ENCODE data around the gene NFATC2. TPM values are rescaled to one million over a fixed set of nuclear protein-coding genes. Genes with fewer than 3 reads are reported as not detected.

Gene NFATC2
- total RNA-seq, 1 donor from 2014 or later: 46.0 TPM

DNA sequence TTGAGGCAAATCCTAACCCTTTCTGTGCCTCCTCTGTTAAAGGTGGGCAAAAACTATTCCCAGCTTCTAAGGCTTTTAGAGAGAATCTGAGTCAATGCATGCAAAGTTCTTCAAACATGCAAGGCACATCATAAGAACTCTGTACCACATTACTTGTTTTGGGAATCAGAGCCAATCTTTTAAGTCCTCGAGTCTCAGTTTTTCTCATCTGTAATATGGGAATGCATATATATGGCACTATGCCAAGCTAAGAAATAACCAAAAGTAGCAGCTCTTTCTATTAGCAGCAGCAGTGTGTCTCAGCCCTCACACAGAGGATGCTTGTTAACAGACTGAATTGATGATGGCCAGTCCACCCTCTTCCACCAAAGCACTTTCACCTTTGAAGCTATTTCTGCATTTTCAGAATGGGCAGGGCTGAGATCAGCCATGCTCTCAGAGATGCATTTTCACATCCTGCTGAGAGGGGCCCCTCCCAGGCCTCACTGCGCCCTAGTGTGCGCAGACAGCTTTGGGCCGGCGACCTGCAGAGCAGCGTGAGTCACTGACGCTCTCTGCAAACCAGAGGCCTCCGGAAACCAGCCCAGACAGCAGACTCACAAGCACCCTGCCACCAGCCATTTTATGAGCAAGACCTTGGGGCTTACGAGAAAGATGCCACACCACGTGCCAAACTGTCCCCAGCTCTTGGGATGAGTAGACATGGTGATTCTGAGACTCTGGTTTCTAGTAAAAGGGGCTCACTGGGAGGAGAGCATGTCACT is 138.0 kb downstream of the NFATC2 start:
- CTCF ChIA-PET: interaction anchor here (1.1 to 2.3 kb wide), 6 partner anchors 8 to 190 kb away, joined by 3 to 14 read pairs (median 6); no protein-coding TSS in a partner anchor
- peaks cover 4% of the 10 kb centered on the region for H3K9me3 Mint-ChIP-seq
- H3K27ac Mint-ChIP-seq: peak overlapping the region; percentile 99
- peak; percentile 69 for DNase-seq
- ATAC-seq (ENCODE audit: low read depth): peak; percentile 80
- intact Hi-C loops (cut with micrococcal nuclease): loop anchor here (1.0 to 10.0 kb wide), 8 partner anchors 10 to 788 kb away; partner anchors contain the start of genes NFATC2 and ZFP64
- H3K36me3 Mint-ChIP-seq (ENCODE audit: low read depth): peaks cover 63% of the 10 kb centered on the region
- H3K4me3 Mint-ChIP-seq: peak overlapping the region; percentile 56
- peaks cover 84% of the 10 kb centered on the region for H3K4me1 Mint-ChIP-seq
- H3K27me3 Mint-ChIP-seq: no peaks in the 10 kb centered on the region
- POLR2A ChIA-PET: interaction anchor here (0.7 to 2.1 kb wide), 19 partner anchors 10 to 473 kb away, joined by 3 to 23 read pairs (median 5); partner anchors contain the start of genes DPM1, MOCS3 and NFATC2
- no peak for TF ChIP-seq CTCF (IDR thresholded peaks at IDR 0.05)

- Mint-ChIP-seq H3K4me1 (peaks cover 87% of the 10 kb centered on the region), H3K27me3 (no peaks in the 10 kb centered on the region), H3K9me3 (peaks cover 2% of the 10 kb centered on the region), H3K27ac (peak overlapping the region; percentile 99), H3K36me3 (ENCODE audit: low read depth) (peaks cover 59% of the 10 kb centered on the region), H3K4me3 (no peak overlapping the region)
- TF ChIP-seq CTCF (IDR thresholded peaks at IDR 0.05): no peak
- POLR2A ChIA-PET: interaction anchor here (0.7 to 2.1 kb wide), 14 partner anchors 11 to 151 kb away, joined by 3 to 23 read pairs (median 8); partner anchors contain the start of gene NFATC2
- no peak for DNase-seq
- intact Hi-C loops (cut with micrococcal nuclease): loop anchor here (1.0 to 10.0 kb wide), 8 partner anchors 11 to 789 kb away; partner anchors contain the start of genes NFATC2 and ZFP64
- CTCF ChIA-PET: interaction anchor here (1.1 to 2.3 kb wide), 6 partner anchors 9 to 191 kb away, joined by 3 to 14 read pairs (median 6); no protein-coding TSS in a partner anchor
- no peak for ATAC-seq (ENCODE audit: low read depth)
Measured at GRCh38 chr20:51403466-51404220, 138.9 kb downstream of the NFATC2 start.

DNA sequence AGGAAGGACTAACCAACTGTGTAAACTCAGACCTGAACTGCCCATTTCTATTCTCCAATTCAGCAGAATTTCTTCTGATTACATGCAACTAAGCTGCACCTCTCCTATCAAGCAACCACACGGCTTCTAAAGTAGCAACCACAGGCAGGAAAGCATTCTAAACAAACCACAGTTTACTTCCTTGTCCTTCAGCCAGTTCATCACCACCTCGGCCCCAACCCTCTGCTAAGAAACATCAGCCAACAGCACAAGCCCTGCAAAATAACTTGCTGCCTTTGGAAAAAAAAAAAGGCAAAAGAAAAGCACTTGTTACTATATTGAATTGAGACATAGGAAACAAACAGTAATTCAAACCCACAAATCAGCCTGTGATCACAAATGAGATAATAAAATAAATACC is 140.3 kb downstream of the NFATC2 start:
- peaks cover 2% of the 10 kb centered on the region for H3K9me3 Mint-ChIP-seq

GRCh38 chr20:51401496-51401895 is 141.0 kb downstream of the NFATC2 start:
- no peak for TF ChIP-seq CTCF (IDR thresholded peaks at IDR 0.05)
- Mint-ChIP-seq H3K27me3 (no peaks in the 10 kb centered on the region), H3K4me1 (peaks cover 79% of the 10 kb centered on the region), H3K27ac (peak overlapping the region; percentile 99), H3K36me3 (ENCODE audit: low read depth) (peaks cover 63% of the 10 kb centered on the region), H3K9me3 (peaks cover 2% of the 10 kb centered on the region), H3K4me3 (no peak overlapping the region)
- ChIA-PET CTCF (interaction anchor here (2.1 to 2.3 kb wide), 2 partner anchors 16 to 141 kb away, joined by 5 to 13 read pairs; partner anchors contain the start of gene NFATC2), POLR2A (interaction anchor here (1.1 to 3.4 kb wide), 9 partner anchors 9 to 140 kb away, joined by 3 to 27 read pairs (median 10); partner anchors contain the start of gene NFATC2)
- DNase-seq (no peak), ATAC-seq (ENCODE audit: low read depth) (no peak)
- intact Hi-C loops (cut with micrococcal nuclease): loop anchor here (2.0 to 10.0 kb wide), 4 partner anchors 41 to 791 kb away; partner anchors contain the start of gene ZFP64

More for the DNA sequence above, 140.3 kb downstream of the NFATC2 start:
- ATAC-seq (ENCODE audit: low read depth) (no peak), DNase-seq (no peak)
- Mint-ChIP-seq H3K36me3 (ENCODE audit: low read depth) (peaks cover 63% of the 10 kb centered on the region), H3K27me3 (no peaks in the 10 kb centered on the region), H3K4me3 (peak overlapping the region; percentile 39), H3K4me1 (peaks cover 86% of the 10 kb centered on the region), H3K27ac (peak overlapping the region; percentile 99)
- ChIA-PET CTCF (interaction anchor here (0.6 to 2.3 kb wide), 3 partner anchors 16 to 140 kb away, joined by 3 to 13 read pairs (median 5); partner anchors contain the start of gene NFATC2), POLR2A (interaction anchor here (1.8 to 3.4 kb wide), 4 partner anchors 13 to 139 kb away, joined by 10 to 27 read pairs (median 21); partner anchors contain the start of gene NFATC2)
- intact Hi-C loops (cut with micrococcal nuclease): loop anchor here (5.0 to 10.0 kb wide), 3 partner anchors 40 to 790 kb away; partner anchors contain the start of gene ZFP64
- TF ChIP-seq CTCF (IDR thresholded peaks at IDR 0.05): no peak
